Embryonic facial prominence (tissue), 1 donor: ENCODE results near the gene TPST2.
A peak's percentile ranks its signal among the peaks of the same experiment; 100 is the strongest.
"Not testable (repeated sequence)": the region's sequence is repeated elsewhere in the genome, so short reads cannot be mapped to it uniquely, and the experiment has no call there.

ENCODE experiments used
- DNase-seq: peaks from one replicate; pipeline ENCODE4 v3.0.0-alpha.2; 2016; ENCODE audit errors: extremely low spot score

Gene TPST2

DNA sequence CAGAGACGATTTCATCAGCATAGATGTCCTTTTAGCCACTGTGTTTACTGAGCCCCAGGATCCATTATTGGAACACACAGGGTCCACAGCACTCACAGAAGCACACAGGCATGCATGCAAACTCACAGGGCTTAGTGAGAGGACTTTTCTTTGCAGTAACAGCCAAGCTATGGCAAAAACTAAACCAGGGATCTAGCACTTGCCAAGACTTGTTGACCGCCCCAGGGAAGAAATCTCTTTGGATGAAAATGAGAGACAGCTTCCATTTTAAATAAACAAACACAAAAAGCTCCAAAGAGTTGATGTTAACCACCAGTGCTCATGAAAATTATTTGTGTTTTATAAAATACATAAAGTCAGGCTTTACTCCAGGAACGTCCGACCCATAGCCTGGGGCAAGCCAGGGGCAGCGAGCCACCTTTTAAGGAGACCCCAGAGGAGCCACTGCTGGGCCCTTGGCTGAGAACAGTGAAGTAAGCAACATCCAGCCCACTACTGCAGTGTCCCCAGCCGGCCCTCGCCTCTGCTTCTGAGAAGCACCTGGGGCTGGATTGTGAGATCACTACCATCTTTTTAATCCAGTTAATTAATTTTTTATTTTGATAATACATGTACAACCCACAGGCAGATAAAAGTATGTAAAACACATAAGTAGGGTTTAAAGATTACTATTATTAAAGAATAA lies 55.6 kb downstream of the TPST2 start:
- DNase-seq = no peak

DNA sequence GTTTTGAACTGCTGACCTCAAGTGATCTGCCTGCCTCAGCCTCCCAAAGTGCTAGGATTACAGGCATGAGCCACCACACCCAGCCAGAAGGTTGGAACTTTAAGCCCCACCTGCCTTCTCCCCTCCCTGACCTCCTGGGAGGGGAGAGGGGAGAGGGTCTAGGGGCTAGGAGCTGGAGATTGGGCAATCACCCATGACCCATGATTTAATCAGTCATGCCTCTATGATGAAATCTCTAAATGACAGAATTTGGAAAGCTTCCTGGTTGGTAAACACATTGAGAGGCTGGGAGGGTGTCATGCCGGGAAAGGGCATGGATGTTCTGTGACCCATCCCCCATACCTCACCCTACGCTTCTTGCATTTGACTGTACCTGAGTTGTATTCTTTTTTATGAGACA lies 60.6 kb downstream of the TPST2 start:
- DNase-seq = no peak

DNA sequence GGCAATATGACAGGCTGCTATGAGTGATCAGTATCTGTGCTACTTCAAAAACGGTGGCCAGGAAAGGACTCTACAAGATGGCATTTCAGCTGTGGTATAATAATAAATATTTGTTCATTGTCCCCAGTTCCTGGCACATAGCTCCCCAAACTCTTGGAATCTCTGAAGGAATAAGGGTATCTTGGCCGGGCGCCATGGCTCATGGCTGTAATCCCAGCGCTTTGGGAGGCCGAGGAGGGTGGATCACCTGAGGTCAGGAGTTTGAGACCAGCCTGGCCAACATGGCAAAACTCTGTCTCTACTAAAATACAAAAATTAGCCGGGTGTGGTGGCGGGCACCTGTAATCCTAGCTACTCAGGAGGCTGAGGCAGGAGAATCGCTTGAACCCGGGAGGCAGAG lies 61.4 kb downstream of the TPST2 start:
- DNase-seq = not testable (repeated sequence)

DNA sequence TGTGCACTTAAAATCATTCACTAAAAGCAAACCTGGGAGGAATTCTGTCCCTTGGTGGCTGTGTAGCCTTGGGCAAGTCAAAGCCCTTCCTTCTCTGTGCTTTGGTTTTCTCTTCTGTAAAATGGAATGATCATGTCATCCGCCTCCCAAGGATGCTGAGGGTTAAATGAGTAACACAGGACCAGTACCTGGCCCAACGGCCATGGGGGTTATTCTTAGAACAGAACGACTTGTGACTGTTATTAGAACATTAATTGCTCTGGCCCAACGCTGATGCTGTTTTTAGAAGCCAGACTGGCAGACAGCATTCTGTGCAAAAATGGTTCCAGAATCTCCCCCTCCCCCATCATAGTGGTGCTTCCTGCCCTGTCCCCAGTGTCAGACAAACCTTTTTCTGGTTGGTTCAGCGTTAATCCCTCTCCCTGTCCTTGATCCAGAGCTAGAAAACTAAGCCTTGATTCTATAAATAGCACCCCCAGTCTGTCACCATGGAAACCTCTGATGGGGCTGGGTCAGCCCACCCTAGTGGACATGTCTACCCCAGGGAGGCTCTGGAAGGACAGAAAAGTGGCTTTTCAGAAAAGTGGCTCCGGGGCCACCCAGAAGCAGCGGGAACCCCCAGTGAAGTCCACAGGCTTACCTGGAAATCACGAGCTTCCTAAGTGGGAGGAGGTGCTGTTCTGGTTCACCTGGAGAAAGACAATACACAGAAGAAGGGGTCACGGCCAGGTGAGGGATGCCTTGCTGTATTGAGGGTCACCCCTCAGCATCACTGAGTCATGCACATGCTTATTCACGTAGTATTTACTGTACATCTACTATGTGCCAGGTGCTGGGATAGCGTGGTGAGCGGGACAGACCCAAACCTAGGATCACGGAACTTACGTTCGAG lies 62.1 kb downstream of the TPST2 start:
- DNase-seq = no peak

DNA sequence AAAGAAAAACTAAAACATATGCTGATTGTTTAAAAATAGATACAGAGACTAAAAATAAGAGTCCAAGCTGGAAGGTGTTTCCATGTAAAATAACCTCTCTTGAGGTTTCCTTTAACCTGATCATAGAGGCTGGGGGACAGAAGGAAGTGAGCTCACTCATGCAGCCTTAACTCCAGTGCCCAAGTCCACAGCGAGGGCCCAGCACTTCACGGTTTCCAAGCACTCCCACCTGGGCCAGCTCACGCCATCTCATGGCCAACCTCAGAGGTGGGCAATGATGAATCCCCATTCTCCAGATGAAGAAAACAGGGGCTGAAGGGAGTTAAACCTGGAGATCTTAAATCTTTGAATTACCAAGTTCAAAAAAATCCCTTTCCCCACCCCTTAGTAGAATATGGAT lies 62.8 kb downstream of the TPST2 start:
- no peak for DNase-seq

DNA sequence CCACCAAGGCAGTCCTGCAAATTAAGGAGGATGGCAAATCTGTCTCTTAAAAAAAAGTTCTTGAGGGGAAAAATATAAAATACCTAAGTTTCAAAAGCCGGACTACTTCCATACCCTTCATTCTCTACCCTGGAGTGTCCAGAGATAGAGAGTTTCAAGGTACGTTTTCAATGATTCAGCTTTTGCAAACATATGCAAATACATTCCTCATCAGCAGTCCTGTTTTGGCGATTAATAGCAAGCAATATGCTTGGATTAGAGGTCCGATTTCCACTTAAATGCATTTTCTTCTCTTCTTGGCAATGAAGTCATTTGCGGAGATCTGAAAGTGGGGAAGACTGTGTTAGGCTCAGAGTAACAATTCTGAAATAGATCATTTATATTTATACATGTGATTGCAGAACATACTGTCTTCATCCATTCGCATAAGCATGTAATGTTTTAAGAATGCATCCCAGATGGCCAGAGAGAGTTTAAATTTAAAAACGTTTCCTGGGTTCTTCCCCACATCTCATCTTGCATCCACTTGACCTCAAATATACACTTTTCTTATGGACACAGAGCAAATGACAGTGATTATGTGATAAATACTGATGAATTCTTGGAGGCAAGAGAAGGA lies 63.9 kb downstream of the TPST2 start:
- no peak for DNase-seq

DNA sequence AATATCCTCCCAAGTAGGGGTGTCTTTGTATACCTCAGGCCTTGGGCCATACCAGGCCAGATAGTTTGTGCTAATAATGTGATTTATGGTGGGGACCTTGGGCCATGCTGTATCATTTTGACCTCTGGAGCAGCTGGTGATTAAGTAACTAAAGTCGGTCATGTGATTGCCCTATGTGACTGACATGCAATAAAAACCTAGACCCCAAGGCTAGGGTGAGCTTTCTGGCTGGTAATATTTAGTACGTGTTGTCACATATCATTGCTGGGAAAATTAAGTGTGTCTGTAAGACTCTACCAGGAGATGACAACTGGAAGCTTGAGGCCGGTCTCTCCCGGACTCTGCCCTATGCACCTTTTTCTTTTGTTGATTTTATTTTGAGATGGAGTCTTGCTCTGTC lies 65.1 kb downstream of the TPST2 start:
- no peak for DNase-seq

DNA sequence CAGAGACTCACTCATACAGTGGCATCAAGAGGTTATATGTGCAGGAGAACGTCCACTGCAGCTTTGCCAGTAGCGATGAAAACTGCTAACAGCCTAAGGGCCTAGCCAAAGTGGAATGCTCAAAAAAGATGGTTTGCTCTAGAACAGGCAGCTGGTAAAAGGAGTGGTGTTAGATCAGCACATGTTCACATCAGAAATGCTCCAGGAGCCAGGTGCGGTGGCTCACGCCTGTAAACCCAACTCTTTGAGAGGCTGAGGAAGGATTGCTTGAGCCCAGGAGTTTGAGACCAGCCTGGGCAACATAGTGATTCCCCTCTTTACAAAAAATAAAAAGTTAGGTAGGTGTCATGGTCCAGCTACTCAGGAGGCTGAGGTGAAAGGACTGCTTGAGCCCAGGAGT lies 67.3 kb downstream of the TPST2 start:
- no peak for DNase-seq

DNA sequence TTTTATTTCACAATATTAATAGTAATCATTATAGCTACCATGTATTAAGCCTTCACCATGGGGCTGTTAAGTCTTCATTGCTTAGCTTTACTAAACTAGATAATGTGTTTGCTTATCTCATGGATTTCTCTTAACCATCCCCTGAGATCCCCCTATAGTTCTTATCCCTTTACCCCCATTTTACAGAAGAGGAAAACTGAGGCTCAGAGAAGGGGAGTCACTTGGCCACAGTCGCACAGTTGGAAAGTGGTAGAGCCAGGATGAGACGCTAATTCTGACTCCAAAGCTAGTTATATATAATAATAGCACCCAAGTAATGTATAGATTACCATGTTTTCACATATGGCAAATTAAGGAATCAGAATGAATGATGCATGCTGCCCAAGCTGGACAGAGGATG lies 67.9 kb downstream of the TPST2 start:
- DNase-seq = no peak

DNA sequence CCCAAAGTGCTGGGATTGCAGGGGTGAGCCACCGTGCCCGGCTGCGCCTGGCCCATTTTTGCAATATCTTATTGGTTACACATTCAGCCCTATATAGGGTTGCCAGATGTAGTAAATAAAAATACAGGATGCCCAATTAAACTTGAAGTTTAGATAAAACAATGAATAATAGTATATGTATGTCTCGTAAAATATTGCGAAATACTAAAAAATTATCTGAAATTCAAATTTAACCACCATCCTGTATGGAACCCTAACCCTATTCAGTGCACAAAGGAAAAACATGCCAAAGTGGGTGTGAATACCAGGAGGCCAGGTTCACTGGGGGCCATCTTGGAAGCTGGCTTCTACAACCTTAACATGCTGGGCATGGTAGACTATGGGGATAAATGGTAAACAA lies 72.5 kb downstream of the TPST2 start:
- no peak for DNase-seq

DNA sequence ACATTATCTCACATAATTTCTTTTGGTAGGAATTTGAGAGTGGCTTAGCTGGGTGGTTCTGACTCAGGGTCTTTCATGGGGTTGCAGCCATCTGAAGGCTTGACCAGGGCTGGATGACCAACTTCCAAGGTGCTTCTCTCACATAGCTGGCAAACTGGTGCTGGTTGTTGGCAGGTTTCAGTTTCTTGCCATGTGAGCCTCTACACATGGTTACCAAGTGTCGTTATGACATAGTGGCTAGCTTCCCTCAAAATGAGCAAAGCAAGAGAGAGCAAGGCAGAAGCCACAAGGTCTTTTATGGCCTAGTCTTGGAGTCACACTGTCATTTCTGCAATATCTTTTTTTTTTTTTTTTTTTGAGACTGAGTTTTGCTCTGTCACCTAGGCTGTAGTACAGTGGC lies 73.4 kb downstream of the TPST2 start:
- no peak for DNase-seq

DNA sequence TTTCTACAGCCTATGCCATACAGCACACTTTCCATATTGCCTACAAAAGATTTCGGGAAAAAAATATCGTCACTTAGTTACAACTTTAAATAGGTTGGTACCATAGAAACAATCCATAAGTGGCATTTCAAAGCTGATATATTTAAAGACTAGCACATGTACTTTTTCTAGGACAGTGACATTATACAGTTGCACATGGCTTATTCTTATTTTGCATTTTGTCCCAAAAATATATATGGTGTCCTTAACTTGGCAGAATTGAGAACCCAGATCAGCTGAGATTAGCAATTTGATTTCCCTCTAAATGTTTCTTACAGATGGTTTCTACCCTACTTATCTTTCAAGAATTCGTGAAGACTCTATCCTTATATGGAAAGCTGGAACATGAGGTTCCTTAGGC lies 74.0 kb downstream of the TPST2 start:
- no peak for DNase-seq

DNA sequence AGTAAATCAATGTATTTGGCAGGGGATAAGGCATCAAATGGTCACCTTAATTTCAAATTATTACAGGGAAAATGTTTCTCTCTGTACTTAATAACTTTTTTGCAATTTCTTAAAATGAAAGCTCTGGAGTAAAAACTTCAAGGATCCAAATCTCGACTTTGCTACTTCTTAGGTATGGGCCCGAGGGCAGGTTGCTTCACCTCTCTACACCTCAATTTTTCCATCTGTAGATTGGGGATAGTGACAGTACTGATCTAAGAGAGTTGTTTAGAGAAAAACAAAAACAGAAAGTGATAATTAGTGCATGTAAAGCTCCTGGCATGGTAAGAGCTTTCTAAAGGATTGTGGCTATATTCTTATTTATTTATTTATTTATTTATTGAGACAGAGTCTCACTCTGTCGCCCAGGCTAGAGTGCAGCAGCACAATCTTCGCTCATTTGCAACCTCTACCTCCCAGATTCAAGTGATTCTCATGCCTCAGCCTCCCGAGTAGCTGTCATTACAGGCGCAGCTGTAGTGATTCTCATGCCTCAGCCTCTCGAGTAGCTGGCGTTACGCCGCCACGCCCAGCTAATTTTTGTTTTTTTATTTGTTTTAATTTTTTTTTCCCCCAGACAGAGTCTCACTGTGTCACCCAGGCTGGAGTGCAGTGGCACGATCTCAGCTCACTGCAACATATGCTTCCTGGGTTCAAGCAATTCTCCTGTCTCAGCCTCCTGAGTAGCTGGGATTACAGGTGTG lies 75.3 kb downstream of the TPST2 start:
- DNase-seq = no peak

DNA sequence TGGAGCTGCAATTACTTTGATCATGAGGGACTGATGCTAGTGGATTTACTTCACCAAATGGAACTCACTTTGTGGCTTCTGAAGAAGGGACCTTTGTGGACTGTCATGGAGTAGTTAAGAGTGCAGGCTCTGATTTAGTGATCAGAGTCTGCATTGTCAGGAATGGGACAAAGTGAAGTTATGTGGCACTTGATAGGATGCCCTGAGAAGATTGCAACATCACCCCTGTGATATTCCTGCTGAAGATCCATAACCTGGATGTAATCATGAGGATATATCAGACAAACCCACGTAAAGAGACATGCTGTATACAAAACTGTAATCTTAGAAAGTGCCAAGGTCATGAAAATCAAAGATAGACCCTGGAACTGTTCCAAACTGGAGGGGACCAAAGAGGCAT lies 76.1 kb downstream of the TPST2 start:
- no peak for DNase-seq

DNA sequence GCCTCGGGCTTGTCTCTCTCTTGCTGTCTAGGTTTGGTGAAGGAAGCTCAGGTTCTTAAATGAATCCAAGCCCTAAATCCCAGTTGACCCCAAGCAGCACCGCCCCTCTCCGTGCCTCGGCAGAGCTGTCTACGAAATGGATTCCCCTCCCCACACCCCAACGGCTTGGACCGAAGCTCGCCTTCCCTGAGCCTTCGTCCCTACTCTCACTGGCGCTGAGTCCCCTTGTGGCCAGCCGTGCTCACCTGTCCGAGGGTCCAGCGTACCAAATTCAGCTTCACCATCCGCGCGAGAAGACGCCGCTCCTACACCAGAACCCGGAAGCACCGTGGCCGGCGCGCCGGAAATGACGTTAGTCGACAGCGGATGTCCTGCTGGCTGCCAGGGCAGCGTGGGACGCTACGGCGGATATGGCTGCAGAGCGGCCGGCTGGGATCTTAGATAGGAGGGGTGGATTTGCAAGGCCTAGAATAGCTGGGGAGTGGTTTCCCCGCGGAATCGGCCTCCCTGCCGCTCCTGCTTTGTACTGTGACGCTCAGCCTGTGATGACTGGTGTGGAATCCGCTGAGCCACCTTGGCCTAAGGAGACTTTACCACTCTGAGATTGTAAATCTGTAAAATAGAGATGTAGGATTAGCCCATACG lies 77.7 kb downstream of the TPST2 start, which contains the start of gene TFIP11:
TFIP11 (minus strand) TSS at position 325 of the 645 bp plus-strand sequence. CDS start 2,201 bp downstream, outside the sequence.
- peak; percentile 83 for DNase-seq

DNA sequence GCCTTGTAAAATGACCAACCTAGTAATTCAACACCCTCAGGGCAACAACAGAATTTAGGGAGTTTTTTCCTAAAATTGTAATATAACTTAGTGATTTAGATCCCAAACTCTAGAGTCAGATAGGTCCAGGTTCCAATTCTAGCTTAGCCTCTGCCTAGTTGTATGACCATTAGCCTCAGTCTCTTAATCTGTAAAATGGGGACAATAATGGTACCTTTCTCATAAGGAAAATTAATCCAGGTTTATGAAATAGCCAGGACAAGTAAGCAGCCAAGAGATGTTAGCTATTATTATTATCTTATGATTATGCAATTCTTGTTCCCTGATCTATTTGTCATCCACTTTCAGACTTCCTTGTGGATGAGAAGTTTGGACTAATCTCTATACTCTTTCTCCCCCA lies 81.8 kb downstream of the TPST2 start:
- DNase-seq = no peak

DNA sequence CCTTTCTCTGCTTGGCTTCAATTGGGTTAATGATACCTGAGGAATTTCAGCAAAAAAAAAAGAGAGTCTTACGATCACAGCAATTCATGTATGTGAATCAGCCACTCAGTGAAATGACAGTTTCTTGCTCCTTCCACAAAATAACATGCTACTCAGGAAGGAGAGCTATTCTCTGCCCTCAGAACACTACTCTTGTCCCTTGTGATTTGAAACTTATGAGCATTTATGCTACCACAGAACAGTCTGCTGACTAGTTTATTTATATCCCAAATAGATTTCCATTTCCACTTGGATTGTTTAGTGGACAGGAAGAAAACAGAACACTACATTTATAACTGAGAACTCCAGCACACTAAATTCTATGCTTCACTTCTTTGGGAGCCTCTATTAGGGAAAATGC lies 86.2 kb downstream of the TPST2 start:
- no peak for DNase-seq

DNA sequence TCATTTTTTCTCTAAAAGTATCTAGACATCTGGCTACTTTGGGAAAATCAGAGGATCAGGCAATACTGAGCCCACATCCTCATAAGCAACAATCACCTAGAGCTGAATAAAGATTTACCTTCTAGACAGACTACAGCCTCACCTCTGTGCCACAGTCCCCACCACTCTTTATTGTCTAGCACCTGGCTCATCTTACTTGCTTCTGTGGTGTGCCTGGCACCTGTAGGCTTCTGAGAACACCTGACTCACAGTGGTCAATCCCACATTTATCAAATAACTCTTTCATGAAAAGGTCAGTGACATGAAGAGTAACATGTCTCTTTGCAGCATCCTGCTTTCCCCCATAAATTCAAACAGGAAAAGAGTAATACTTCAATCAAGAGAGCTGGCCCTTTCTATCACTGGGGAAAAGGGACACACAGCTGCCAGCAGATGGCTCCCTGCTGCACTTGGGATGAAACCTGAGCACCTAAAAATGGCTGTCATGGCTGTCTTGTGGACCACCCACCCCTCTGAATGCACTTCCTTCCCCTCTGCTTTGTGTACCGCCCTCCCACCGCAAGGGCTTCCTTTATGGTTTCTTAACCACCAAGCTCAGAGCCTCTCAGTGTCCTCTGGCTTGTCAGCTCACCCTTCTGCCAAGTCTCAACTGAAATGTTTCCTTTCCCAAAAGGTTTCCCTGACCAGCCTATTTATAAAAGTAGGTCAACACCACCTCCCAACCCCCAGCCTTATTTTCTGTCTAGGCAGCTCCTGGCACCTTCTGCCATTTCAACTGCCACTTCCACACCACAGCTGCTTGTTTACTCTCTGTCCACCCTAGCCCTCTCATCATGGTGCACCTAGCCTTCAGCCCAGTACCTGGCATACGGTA lies 87.0 kb downstream of the TPST2 start:
- DNase-seq = no peak

DNA sequence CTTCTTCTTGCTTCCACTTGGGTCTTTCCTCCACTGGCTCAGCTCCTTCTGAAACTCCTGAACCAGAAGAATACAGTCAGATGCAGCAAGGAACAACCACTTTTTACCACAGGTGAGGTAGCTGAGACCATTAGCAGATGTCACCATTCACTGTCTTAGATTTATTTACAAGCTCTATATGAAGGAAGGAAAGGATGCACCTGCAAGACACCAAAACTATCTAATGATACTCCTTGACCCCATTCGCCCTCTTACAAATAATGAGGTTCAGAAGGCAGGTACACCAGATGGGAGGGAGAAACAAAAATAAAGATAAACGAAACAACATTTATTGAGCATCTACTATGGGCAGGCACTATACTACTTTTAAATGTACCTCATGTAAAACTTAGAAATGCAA lies 87.9 kb downstream of the TPST2 start:
- DNase-seq = no peak

DNA sequence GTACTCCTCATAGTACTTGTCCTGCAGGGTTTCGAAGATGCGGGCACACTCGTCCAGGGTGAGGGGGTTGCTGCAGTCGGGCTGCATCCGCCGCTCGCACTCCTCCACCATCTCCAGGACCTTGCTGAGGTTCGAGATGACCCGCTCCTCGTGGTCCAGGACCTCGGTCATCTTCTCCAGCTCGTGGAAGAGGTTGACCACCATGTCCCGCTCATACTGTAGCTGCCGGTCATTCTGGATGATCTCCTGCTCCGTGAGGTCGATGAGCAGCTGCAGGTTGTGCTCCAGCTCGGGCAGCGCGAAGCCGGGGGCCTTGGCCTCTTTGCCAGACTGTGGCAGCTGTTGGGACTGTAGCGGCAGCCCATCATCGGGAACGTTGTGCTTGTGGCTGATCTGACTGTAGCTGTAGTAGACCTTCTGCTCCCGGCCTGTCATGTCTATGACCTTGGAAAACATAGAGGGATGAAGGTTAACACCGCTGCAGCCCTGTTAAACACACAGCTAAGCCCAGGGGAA lies 90.7 kb downstream of the TPST2 start:
- DNase-seq = no peak
